ENCODE measurements around the gene RDX.

- TF ChIP-seq ZNF333 (CRISPR knock-in tag; IDR thresholded peaks at IDR 0.05; ENCODE audit: borderline replicate concordance) (no peak), POLR2AphosphoS5 (IDR thresholded peaks at IDR 0.05; ENCODE audit: low read depth, low read length) (no peak), ZNF121 (CRISPR knock-in tag; IDR thresholded peaks at IDR 0.05) (no peak), NR2C2 (CRISPR knock-in tag; IDR thresholded peaks at IDR 0.05; ENCODE audit: borderline replicate concordance) (no peak), GATAD2A (CRISPR knock-in tag; IDR thresholded peaks at IDR 0.05) (no peak), IRX3 (CRISPR knock-in tag; IDR thresholded peaks at IDR 0.05; ENCODE audit: borderline replicate concordance, low read depth) (no peak), ZNF136 (CRISPR knock-in tag; IDR thresholded peaks at IDR 0.05; ENCODE audit: low read depth) (no peak), POLR2A (IDR thresholded peaks at IDR 0.05; ENCODE audit: insufficient read depth in 1 of 2, low read depth in 2 of 2, low read length in 2 of 2) (no peak), NFE2L1 (CRISPR knock-in tag; IDR thresholded peaks at IDR 0.05; ENCODE audit: borderline replicate concordance) (no peak)
Observed at GRCh38 chr11:110301032-110301431, 4.6 kb upstream of the RDX start.

Measured in HepG2 (cell line).